ENCODE measurements around the gene DTYMK.

GRCh38 chr2:241648453-241648852, 38.2 kb downstream of the DTYMK start:
- TF ChIP-seq, protein P1, sequence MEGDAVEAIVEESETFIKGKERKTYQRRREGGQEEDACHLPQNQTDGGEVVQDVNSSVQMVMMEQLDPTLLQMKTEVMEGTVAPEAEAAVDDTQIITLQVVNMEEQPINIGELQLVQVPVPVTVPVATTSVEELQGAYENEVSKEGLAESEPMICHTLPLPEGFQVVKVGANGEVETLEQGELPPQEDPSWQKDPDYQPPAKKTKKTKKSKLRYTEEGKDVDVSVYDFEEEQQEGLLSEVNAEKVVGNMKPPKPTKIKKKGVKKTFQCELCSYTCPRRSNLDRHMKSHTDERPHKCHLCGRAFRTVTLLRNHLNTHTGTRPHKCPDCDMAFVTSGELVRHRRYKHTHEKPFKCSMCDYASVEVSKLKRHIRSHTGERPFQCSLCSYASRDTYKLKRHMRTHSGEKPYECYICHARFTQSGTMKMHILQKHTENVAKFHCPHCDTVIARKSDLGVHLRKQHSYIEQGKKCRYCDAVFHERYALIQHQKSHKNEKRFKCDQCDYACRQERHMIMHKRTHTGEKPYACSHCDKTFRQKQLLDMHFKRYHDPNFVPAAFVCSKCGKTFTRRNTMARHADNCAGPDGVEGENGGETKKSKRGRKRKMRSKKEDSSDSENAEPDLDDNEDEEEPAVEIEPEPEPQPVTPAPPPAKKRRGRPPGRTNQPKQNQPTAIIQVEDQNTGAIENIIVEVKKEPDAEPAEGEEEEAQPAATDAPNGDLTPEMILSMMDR (IDR thresholded peaks at IDR 0.05) = no peak
- no peak for TF ChIP-seq POLR2A (IDR thresholded peaks at IDR 0.05)
